Ishikawa (cell line): ENCODE results near the gene ZNF672.

ENCODE experiments used
- EP300 ChIP-seq: IDR thresholded peaks from 2 replicates; pipeline ENCODE4 v1.6.1; 2012; ENCODE audit warnings: borderline replicate concordance
- REST ChIP-seq: IDR thresholded peaks from 2 replicates; pipeline ENCODE4 v1.6.1; 2012; ENCODE audit warnings: low read depth, mild to moderate bottlenecking
- YY1 ChIP-seq: IDR thresholded peaks from 2 replicates; pipeline ENCODE4 v1.6.1; 2012; ENCODE audit warnings: low read depth

- TF ChIP-seq YY1 (no peak), REST (no peak), EP300 (no peak)
These were observed 45.7 kb upstream of the ZNF672 start for GRCh38 chr1:248792342-248792741.
